NCI-H1694 treated with DMSO at 0.1 percent for 48 hours (cell line): ENCODE results near the gene COL8A1.

Experiments
- DNase-seq: peaks from one replicate; lab custom pipeline; 2025; lab: John Stamatoyannopoulos, UW

Gene COL8A1

DNA sequence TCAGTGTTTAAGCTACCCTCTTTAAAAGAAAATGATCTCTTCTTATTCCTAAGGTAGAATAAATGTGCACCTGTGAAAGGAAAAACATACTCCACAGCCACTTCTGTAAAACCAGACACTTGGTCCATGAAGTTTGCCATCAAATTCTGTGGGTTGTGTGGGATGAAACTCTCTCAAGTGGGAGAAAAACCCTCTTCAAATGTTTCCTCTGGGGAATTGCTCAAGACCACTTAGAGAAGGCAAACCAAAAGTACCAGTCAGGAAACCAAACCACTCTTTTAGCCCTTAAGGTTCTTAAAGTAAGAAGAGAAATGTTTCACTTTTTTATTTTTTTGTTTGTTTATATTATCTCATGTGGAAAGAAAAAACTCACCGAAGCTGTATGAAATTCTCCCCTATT lies 1.2 kb downstream of the COL8A1 start:
- no peak for DNase-seq

DNA sequence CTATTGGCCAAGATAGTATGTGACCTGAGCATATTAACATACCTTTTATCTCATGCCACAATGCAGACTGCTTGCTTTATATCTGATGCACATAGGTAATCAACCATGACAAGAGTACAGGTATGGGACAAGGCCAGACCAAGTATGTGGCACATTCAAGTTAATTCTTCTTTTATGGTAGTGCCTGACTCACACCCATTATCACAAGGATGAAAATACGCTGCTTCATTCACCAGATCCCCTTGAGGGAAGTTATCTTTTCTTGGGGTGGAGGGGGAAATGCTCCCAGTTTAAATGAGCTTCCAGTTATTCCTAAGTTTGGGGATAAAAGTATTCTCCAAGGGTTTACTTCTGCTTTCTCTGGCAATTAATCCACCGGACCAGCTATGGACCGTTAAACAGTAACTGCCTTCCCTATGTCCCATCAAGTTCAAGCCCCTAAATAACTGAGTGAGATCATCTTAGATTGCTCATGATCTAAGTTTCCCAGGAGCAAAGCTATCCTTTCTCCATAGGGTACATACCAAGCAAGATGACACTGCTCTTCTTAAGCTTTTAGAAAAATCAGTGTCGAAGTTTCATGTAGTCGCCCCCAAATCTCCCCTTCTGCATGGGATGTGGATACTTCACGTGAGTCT lies 1.9 kb downstream of the COL8A1 start:
- no peak for DNase-seq

DNA sequence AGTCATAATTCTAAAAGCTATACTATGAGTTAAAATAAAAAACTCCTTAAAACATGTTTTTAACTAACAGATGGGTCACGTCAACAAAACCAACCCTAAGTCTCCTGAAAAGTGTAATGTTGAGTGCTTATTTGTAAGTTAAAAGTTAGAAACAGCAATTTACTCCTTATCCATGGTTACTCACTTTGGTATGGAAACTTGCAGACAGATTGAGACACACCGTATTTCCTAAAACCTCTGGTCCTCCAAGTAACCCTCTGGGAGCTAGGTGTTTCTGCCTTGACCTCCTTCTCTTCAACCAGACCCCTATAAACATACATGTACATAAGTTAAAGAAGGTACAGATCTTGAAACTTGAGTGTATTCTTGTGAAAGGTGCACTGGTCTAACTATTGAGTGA lies 3.1 kb downstream of the COL8A1 start:
- no peak for DNase-seq

DNA sequence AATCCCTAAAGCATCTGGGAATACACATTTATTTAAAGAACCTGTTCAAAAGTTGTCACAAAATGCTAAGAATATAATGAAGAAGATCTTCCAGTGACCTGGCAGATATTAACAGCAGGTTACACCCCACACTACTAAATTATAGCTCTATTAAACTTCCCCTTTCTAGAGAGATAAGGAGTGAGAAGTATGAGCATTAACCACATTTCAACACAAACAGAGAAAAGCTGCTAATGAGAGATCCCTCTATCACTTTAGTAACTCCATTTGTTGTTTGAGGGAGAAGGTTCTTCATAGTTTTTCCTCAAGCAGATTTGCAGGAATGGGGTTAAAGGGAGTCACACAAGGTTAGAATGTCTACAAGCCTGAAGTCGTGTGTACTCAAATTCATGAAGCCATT lies 3.6 kb downstream of the COL8A1 start:
- DNase-seq: no peak

DNA sequence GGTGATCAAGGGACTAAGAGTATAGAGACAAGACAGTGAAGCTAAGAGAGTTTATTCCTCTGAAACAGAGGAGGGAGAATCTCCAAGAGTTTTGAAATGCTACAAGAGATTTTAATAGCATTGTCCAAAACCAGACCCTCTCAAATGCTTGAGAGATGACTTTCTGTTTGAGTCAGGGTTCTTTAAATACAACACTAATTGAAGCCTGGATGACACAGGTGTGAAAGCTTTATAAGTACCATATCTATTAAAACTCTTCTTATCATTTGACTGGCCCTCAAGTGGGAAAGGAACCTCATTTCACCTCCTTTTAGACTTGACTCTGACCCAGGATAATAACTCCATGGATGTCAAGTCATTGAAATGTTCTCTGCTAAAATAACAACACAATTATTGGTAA lies 5.6 kb downstream of the COL8A1 start:
- no peak for DNase-seq

DNA sequence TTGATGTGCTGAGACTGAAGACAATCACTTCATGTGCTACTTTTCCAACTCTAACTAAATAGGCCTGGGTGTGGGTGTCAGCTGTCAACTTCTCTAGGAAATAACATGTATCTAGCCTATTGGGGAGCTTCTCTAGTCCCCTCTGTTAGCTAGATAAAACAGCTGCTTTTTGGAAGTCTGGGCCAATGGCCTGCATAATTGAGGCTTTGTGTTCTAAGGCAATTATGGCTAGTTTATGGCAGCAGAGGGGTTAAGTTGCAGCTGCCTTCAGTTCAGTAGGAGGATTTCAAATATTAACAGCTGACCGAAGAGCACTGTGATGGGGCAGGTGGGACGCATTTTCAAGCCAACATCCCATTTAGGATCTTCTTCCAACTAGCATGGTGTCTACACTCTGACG lies 6.4 kb downstream of the COL8A1 start:
- DNase-seq: no peak

DNA sequence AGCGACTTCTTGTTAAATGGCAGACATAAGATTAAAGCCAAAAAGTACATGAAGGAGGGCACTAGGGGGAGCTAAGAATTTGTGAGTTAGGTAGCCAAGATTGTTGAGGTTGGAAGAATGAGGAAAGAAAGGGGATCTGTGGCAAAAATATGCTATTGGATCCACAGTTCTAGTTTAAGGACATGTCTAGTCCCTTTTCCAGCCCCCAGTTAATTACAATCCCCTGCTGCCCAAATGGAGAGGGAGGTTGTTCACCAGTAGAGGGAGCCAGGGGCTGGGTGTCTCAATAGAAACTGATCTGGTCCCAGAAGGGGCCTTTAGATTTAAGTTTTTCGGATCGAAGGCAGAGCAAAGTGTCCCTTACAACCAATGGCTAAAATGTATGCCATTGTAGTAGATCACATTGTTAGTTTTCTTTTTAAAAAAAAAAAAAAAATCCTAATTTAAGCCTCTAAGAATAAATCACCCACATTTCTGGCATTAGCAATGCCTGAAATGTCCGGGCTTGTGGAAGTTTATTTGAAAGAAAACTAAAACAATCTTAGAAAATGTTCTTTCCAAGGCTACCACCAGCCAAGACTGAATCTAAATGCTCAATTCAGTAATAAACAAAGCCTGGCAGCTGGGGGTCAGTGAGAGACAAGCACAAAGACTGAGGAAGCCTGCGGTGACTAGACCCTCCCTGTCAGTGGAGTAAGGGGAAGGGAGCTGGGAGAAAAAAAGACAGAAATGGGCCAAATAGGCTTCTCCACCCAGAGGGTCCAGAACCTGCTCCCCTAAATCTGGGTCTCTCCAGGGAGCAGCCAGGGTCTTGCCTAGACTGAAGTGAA lies 7.1 kb downstream of the COL8A1 start:
- DNase-seq: no peak

DNA sequence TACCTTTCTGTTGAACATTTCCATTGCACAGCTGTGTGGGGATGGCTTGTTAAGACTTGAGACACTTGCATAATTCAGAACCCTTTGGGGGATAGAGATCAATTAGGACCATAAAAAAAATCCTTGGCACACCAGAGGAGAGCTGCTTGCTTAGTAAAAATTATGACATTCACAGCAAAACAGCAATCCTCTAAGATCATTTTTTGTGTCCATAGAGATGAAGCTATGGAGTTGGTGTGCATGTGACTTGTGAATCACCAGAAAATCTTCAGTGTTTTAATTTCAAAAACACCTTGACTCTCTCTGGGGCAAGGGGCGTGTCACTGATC lies 7.7 kb downstream of the COL8A1 start:
- no peak for DNase-seq

DNA sequence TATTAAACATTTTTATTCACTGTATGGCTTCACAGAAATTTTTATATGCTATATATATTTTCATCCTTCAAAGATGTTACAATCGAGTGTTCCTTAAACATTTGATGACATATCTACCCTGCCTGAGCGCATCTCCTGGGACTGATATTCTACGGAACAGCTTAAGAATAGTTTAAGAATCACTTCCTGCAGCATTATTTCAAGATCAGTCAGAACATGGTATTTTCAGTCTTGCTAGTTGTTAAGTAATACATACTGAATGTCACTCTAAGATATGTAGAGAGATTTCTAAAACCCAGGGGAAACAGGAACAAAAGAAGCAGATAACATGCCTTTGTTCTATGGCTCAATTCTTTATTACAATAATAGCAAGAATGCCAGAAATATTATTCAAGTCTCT lies 8.7 kb downstream of the COL8A1 start:
- DNase-seq: no peak

DNA sequence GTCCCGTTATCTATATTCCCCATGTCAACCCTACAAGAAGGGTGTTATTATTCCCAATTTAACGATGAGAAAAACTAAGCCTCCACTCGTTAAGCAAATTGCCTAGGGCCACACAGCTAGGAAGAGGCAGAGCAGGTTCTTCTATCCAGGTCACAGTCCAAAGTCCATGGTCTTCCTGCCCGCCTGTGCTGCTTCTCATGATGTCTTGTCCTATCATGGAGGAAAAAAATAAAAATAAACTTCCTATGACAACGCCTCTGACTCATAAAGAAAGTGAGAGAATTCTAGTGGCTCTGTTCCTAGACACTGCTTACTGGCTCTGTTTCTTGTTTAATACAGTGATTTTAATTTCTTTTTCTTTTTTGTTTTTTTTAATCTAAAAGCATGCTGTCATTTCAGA lies 9.7 kb downstream of the COL8A1 start:
- DNase-seq: no peak

DNA sequence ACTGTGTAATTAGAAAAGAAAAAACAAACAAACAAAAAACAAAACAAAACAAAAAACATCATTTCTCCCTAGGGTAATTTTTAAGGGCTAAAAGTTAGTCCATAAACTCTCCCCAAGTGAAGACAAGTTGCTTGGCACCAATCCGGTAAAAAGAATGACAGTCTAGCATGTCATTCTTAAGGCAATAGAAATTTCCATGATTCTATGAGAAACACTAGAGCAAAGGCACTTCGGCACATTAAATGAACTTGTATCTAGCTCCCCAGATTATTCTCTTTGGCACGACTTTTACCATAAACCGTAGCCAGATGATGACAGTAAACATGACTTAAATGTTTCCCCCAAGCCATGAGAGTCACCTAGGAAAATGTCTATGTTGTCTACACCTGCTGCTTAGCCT lies 10.1 kb downstream of the COL8A1 start:
- no peak for DNase-seq

DNA sequence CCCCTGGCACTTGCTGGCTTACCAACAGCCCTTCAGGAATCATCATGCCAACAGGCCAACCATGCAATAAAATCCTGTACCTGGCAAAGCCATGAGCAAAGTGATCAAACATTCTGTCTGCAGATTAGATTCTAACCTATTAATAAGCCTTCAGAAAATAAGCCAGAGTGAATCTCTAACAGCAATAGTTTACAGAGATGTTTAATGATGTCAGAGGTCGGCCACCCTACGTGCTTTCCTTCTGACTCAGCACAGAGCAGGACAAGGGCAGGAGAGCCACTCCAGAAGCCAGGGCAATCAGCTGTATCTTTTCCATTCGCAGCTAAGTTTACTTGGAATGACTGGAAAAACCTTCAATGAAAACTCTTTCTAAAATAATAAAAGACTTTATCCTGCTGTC lies 13.1 kb downstream of the COL8A1 start:
- DNase-seq: no peak

DNA sequence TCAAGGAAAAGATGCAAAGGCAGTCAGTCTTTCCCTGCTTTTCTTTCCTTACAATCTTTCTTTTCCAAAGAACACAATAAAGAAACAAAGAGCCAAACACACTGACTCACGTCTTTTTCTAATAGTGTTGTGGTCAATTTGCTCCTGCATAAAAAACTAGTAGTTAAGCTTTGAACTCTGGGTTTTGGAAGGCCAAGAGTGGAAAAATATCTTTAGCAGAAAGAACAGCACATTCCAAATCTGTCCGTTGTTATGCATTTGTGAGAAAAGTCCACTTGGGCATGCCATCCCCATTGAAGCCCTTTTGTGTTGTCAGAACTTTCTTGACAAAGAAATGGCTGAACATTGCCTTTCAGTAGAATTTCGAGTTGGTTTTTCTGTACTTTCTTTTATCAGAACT lies 18.2 kb downstream of the COL8A1 start:
- DNase-seq: no peak

DNA sequence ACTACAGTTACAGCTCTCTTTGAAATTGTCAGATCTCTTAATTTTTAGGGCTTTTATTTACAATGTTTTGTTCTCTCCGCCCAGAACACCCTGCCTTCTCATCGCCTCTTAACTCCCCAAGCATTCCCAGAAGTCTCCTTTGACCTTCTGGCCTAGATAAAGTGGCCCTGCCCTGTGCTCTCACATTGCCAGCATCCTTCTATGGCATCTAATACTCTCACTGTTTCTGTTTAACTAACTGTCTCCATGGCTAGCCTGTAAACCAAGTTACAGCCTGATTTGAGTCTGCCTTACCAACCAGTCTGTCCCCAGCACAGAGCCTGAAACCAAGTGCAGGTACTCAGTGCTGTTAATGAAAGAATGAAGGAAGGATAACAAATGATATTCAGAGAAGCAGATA lies 19.9 kb downstream of the COL8A1 start:
- DNase-seq: no peak

DNA sequence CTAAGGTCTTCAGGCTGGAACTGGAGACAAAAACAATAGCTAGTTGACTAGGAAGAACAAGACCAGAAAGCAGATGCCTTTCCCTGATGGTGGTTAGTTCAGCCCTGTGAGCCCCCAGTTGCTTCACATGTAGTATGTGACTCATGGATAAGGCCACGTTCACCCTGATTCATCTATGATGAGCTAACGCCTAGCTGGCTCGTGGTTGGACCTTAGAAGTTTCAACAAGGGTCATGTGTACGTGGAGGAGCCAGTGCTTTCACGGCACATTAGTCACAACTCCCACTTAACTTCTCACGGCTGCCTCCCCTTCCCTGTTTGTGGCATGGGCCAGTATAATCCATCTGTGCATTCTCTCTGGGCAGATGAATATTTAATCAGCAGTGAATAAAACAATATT lies 20.6 kb downstream of the COL8A1 start:
- DNase-seq: no peak

DNA sequence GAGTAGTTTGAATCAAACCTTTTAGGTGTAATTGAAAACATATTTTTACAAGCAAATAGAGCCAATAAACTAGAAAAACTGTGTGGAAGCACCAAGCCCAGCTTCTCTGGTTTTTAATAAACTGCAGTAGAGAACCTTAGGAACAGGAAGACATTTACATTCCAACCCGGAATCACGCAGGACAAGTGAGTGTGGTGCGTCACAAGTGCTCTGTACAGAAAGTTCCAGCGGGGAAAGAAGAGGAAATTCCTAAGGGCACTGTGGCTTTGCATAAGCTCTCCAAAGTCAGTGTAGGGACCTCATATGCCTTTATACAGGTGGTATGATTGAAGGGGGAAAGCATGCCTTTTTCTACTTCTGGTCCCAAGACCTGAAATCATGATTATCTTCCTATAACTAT lies 21.6 kb downstream of the COL8A1 start:
- no peak for DNase-seq

DNA sequence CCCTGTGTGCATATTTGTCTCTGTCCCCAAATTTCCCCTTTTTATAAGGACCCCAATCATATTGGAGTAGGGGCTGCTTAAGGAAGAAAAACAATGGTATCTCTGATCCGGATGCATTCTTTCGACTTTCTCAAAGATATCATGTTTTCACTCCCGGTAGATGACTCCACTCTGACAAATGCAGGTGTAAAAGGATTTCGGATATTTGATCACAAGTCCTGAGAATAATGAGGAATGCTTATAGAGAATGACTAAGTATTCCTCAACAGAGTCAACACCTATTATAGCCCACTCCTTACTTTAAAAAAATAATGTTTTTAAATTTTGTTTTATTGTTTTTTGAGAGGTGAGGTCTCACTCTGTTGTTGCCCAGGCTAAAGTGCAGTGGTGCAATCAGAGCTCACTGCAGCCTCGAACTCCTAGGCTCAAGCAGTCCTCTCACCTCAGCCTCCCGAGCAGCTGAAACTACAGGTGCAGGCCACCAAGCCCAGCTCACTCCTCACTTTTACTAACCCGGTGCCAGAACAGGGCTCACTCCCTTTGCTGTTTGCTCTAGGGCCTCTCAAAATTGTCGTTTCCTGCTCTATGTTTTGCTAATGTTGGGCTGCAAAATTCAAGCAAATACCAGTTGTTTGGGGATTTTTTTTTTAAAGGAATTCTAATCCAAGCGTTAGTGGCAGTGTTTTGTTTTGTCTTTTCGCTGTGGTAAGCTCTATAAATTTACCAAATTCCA lies 24.6 kb downstream of the COL8A1 start:
- DNase-seq: no peak

DNA sequence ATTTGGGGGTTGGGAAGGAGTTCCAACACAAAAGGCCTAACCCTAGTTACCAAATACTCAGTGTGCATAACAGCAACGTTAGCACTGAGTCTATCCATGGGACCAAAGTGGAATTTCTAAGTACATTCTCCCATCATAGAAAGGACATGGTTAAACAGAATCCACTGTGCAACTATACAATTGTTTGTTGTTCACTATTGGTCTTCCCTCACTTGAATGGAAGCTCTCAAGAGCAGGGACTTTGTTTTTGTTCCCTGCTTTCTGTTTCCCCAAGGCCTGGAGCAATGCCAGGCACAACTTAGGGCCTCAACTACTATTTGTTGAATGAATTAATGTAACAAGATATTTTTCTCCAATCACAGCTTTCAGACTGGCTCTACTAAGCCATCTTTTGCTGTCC lies 25.6 kb downstream of the COL8A1 start:
- DNase-seq: no peak

DNA sequence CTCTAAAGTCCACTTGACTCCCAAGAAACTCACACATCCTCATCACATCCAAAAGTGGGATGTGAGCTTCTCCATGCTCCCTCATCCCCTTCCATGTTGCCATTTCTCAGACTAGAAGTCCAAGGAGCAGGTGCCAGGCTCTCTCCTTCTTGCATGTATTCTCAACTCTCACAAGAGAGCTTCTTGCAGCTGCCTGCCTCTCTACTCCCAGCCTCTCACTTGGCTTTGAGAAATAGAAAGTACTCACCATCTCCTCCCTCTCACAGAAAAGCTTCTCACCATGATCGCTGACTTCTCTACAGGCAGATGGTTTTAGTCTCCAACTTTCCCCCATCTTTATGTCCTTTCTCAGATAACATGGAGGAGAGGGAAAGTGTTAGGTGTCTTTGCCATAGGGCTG lies 26.6 kb downstream of the COL8A1 start:
- no peak for DNase-seq

DNA sequence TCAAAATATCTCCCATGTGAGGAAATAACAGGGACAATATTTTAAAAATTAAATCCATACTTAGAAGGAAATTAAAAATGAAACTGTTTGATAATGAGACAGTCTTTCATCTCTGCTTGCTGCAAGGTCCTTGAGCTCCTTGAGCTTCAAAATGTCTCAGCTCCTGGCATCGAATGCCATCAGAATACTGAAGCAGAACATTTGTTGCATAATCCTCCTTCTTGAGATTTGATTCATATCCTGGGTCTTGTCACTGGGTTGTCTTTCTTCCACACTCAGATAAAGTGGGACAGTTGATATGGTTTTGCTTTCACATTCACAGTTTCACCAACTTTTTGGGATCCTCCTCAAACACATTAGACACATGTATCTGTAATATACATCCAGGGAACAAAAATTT lies 27.8 kb downstream of the COL8A1 start:
- DNase-seq: no peak

DNA sequence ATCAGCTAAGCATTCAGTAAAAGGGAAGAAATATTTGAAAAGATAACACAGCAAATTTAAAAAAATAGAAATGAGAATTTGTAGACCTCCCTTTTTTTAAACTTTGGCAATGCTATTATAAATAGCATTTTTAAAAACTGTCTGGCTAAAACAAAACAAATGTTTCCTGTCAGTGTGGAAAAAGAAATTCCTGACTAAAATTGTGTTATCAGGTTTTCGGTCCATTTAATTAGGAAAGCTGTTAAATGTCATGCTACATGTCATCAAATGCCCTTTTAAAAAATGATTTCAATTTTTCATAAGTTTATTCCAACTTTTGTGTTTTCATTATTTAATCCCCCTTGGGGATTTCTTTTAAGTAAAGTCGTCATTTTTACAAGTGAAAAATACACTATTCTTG lies 29.6 kb downstream of the COL8A1 start:
- DNase-seq: no peak

DNA sequence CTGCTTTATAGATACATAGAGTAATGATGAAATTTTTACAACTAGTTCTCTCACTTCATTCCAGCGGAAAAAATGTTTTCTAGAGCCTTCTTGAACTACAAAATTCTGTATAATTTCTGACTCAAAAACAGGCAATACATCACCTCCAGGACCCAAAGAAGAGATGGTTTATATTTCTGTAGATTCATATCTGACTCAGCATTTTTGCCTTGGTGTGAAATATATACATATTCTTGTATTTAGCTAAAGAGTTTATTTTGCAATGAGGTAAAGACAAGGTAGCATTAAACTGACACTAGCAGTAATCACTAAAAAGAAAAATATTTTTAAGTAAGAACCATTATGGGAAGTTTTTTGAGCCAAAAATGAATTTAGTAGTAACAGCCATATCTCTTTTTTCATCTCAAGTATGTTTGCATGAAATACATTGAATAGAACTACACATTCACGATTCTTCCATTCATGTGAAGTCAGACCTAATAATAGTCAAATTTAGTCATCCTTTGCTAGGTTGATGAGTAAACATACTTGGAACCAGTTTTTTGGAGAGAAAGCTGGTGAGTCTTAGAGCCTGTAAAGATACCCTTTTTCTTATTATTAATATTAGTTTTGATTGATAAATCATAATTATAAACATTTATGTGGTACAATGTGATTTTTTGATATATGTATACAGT lies 31.6 kb downstream of the COL8A1 start:
- DNase-seq: no peak

DNA sequence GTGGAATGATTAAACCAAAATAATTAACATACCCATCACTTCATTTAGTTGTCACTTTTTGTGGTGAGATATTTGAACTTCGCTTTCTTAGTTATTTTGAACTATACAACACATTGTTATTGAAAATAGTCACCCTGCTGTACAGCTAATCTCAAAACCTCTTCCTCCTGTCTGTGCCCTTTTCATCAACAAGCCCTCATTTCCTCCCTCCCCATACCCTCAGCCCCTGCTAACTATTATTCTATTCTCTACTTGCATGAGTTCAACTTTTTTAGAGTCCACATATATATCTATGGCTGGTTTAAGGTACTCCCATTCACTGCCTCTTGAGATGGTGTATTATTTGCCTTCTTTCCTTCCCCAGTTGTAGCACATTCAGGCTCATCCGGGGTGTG lies 32.2 kb downstream of the COL8A1 start:
- no peak for DNase-seq
